ENCODE data around the gene PNISR.
A peak's percentile ranks its signal among the peaks of the same experiment; 100 is the strongest.

PNISR gene

GRCh38 chr6:99407076-99407475 is 18.0 kb downstream of the PNISR start:
- DNase-seq, result no peak

- DNase-seq, result no peak
These were observed 22.7 kb downstream of the PNISR start for GRCh38 chr6:99402448-99402847.

- no peak for DNase-seq
These were observed 27.8 kb downstream of the PNISR start for GRCh38 chr6:99397287-99397686.

GRCh38 chr6:99393698-99394531 is 31.2 kb downstream of the PNISR start, which contains the start of gene COQ3:
TSS of gene COQ3 (minus strand) at chr6:99394195. CDS start at chr6:99394179, 16 bp downstream.
- peak; percentile 95 for DNase-seq

GRCh38 chr6:99393366-99393697 is 31.8 kb downstream of the PNISR start:
- DNase-seq, result no peak

- no peak for DNase-seq
These were observed 34.2 kb downstream of the PNISR start for GRCh38 chr6:99390896-99391295.

GRCh38 chr6:99384507-99384906 is 40.6 kb downstream of the PNISR start:
- no peak for DNase-seq

GRCh38 chr6:99378636-99379035 is 46.5 kb downstream of the PNISR start:
- DNase-seq, result no peak

- no peak for DNase-seq
These were observed 55.6 kb downstream of the PNISR start for GRCh38 chr6:99369533-99369932.

GRCh38 chr6:99366852-99367251 is 58.3 kb downstream of the PNISR start:
- DNase-seq, result no peak

- DNase-seq, result no peak
These were observed 61.1 kb downstream of the PNISR start for GRCh38 chr6:99364026-99364425.

GRCh38 chr6:99362678-99363268 is 62.3 kb downstream of the PNISR start:
- DNase-seq, result no peak

- no peak for DNase-seq
These were observed 65.3 kb downstream of the PNISR start for GRCh38 chr6:99359800-99360199.

GRCh38 chr6:99356641-99357040 is 68.5 kb downstream of the PNISR start:
- no peak for DNase-seq

GRCh38 chr6:99354983-99355382 is 70.1 kb downstream of the PNISR start:
- no peak for DNase-seq

GRCh38 chr6:99353126-99353525 is 72.0 kb downstream of the PNISR start:
- DNase-seq, result no peak

GRCh38 chr6:99350573-99350972 is 74.5 kb downstream of the PNISR start:
- DNase-seq, result peak; percentile 58

GRCh38 chr6:99349171-99350141 is 75.7 kb downstream of the PNISR start, which contains the start of gene FAXC:
TSS of gene FAXC (minus strand) at chr6:99349674. CDS start at chr6:99349372, 302 bp downstream.
- peak; percentile 80 for DNase-seq

- peak; percentile 60 for DNase-seq
These were observed 76.6 kb downstream of the PNISR start for GRCh38 chr6:99348288-99349170.
